H1 (cell line): ENCODE data around the gene C2CD4B. TPM values are rescaled to one million over a fixed set of nuclear protein-coding genes. Genes with fewer than 3 reads are reported as not detected.

Experiments used
- CTCF ChIA-PET: fragments of 300-600 bp; sonication (Branson Sonifier 250); formaldehyde crosslinking; loops from one replicate; lab custom pipeline; 2021; ENCODE audit not compliant: partially characterized antibody; lab: Charles Lee
- POLR2A ChIA-PET: fragments of 300-600 bp; sonication (Branson Sonifier 250); formaldehyde crosslinking; loops from one replicate; lab custom pipeline; 2021; ENCODE audit warnings: inconsistent platforms; ENCODE audit not compliant: partially characterized antibody; lab: Charles Lee
- DNase-seq, 2 experiments: peaks; one replicate each; pipeline versions ENCODE4 v3.0.0 to v3.0.0-alpha.2; 2010 to 2022; ENCODE audit warnings: low spot score in 2 of 2, low read depth in 1 of 2, mixed read lengths in 1 of 2
- FAIRE-seq: peaks from 2 replicates; lab custom pipeline; 2011; peaks lifted over from hg19 to GRCh38; lab: Jason Lieb, UNC
- H2AFZ ChIP-seq: 2 replicates; pipeline ENCODE4 v1.8.1; 2012; ENCODE audit warnings: low read length, inconsistent platforms
- H2AK5ac ChIP-seq: 2 replicates; pipeline ENCODE4 v1.6.1; 2013; ENCODE audit warnings: low read depth, low read length
- H2BK120ac ChIP-seq: replicated peaks from 2 replicates; pipeline ENCODE3; 2013; ENCODE audit warnings: low read depth, low read length, inconsistent platforms
- H2BK12ac ChIP-seq: 2 replicates; pipeline ENCODE4 v1.6.1; 2013; ENCODE audit warnings: low read depth, low read length
- H2BK15ac ChIP-seq: 2 replicates; pipeline ENCODE4 v1.6.1; 2013; ENCODE audit warnings: low read length
- H2BK20ac ChIP-seq: 2 replicates; pipeline ENCODE4 v1.6.1; 2013; ENCODE audit warnings: low read length
- H2BK5ac ChIP-seq: 2 replicates; pipeline ENCODE4 v1.6.1; 2013; ENCODE audit warnings: low read depth, low read length
- H3K14ac ChIP-seq: 2 replicates; pipeline ENCODE4 v1.6.1; 2013; ENCODE audit warnings: inconsistent platforms; ENCODE audit not compliant: insufficient read length
- H3K18ac ChIP-seq: 2 replicates; pipeline ENCODE4 v1.6.1; 2013; ENCODE audit warnings: low read length; ENCODE audit errors: extremely low read depth
- H3K23ac ChIP-seq: 2 replicates; pipeline ENCODE4 v1.6.1; 2013; ENCODE audit warnings: inconsistent platforms; ENCODE audit not compliant: insufficient read length
- H3K23me2 ChIP-seq: 2 replicates; pipeline ENCODE4 v1.6.1; 2013; ENCODE audit warnings: low read depth, low read length
- H3K27ac ChIP-seq: 2 replicates; pipeline ENCODE4 v1.6.1; 2011; ENCODE audit warnings: low read depth, low read length, inconsistent platforms
- H3K27me3 ChIP-seq, 4 experiments: replicated peaks in 1 of 4; 1 replicate in 1 of 4; 2 replicates in 3 of 4; pipeline versions ENCODE4 v1.6.1 to v1.8.1; 2011 to 2013; ENCODE audit warnings: low read length in 3 of 4, mild to moderate bottlenecking in 3 of 4, inconsistent platforms in 2 of 4, mixed read lengths in 2 of 4, moderate library complexity in 1 of 4; ENCODE audit not compliant: control insufficient read depth in 3 of 4, insufficient read depth in 3 of 4; ENCODE audit errors: extremely low read depth in 1 of 4
- H3K36me3 ChIP-seq, 4 experiments: 2 replicates each; pipeline versions ENCODE4 v1.6.1 to v1.8.1; 2011 to 2013; ENCODE audit warnings: mild to moderate bottlenecking in 4 of 4, low read length in 3 of 4, moderate library complexity in 2 of 4, control low read depth in 1 of 4, inconsistent platforms in 1 of 4; ENCODE audit not compliant: insufficient read depth in 4 of 4, control insufficient read depth in 2 of 4
- H3K4ac ChIP-seq: replicated peaks from 2 replicates; pipeline ENCODE3; 2013; ENCODE audit warnings: low read length, low read depth, mixed read lengths, inconsistent platforms; ENCODE audit not compliant: insufficient read length
- H3K4me1 ChIP-seq, 4 experiments: replicated peaks in 1 of 4; 1 replicate in 1 of 4; 2 replicates in 3 of 4; pipeline versions ENCODE4 v1.6.1 to v1.8.1; 2011 to 2013; ENCODE audit warnings: low read length in 3 of 4, inconsistent platforms in 2 of 4, mixed read lengths in 1 of 4; ENCODE audit not compliant: insufficient read depth in 4 of 4, control insufficient read depth in 3 of 4
- H3K4me2 ChIP-seq, 2 experiments: 2 replicates each; pipeline versions ENCODE4 v1.6.1 to v1.8.1; 2011 to 2013; ENCODE audit warnings: low read depth in 2 of 2, low read length in 2 of 2, control low read depth in 1 of 2, inconsistent platforms in 1 of 2, mild to moderate bottlenecking in 1 of 2; ENCODE audit not compliant: insufficient read depth in 1 of 2
- H3K4me3 ChIP-seq, 4 experiments: fragments of 200-600, 300-600 bp in 1 of 4; sonication (generic), shearing (Covaris generic), sonication (Bioruptor Twin) in 1 of 4; 2 replicates each; pipeline versions ENCODE4 v1.5.1 to v1.8.1; 2011 to 2016; ENCODE audit warnings: low read length in 4 of 4, low read depth in 3 of 4, control low read depth in 2 of 4, inconsistent platforms in 2 of 4, mild to moderate bottlenecking in 2 of 4, mixed read lengths in 1 of 4, moderate library complexity in 1 of 4; ENCODE audit not compliant: insufficient read depth in 2 of 4; ENCODE audit errors: extremely low read depth in 1 of 4
- H3K56ac ChIP-seq: replicated peaks from 2 replicates; pipeline ENCODE3; 2013; ENCODE audit warnings: low read depth, mild to moderate bottlenecking, mixed read lengths, low read length, inconsistent platforms; ENCODE audit not compliant: insufficient read length
- H3K79me1 ChIP-seq: 2 replicates; pipeline ENCODE4 v1.6.1; 2013; ENCODE audit warnings: low read depth, low read length, control low read depth
- H3K79me2 ChIP-seq, 2 experiments: 2 replicates each; pipeline versions ENCODE4 v1.6.1 to v1.8.1; 2012 to 2013; ENCODE audit warnings: low read length in 2 of 2, mild to moderate bottlenecking in 2 of 2, inconsistent platforms in 1 of 2; ENCODE audit not compliant: insufficient read depth in 2 of 2, control insufficient read depth in 1 of 2
- H3K9ac ChIP-seq, 4 experiments: replicated peaks in 1 of 4; 1 replicate in 1 of 4; 2 replicates in 3 of 4; pipeline versions ENCODE4 v1.6.1 to v1.8.1; 2011 to 2013; ENCODE audit warnings: low read depth in 3 of 4, low read length in 3 of 4, control low read depth in 2 of 4, mild to moderate bottlenecking in 2 of 4, moderate library complexity in 2 of 4, inconsistent platforms in 1 of 4; ENCODE audit errors: extremely low read depth in 1 of 4
- H3K9me3 ChIP-seq, 2 experiments: 2 replicates each; pipeline versions ENCODE4 v1.6.1 to v1.8.1; 2012 to 2013; ENCODE audit warnings: mild to moderate bottlenecking in 2 of 2, moderate library complexity in 2 of 2, control low read depth in 1 of 2, inconsistent platforms in 1 of 2, low read depth in 1 of 2, low read length in 1 of 2, mixed read lengths in 1 of 2; ENCODE audit not compliant: insufficient read depth in 2 of 2
- H4K20me1 ChIP-seq, 2 experiments: replicated peaks in 1 of 2; 2 replicates each; pipeline versions ENCODE3 to v1.8.1; 2011 to 2013; ENCODE audit warnings: inconsistent platforms in 2 of 2, low read length in 2 of 2, mild to moderate bottlenecking in 1 of 2; ENCODE audit not compliant: insufficient read depth in 2 of 2, control insufficient read depth in 1 of 2
- H4K5ac ChIP-seq: 2 replicates; pipeline ENCODE4 v1.6.1; 2013; ENCODE audit warnings: low read length, low read depth, mixed read lengths, inconsistent platforms; ENCODE audit not compliant: insufficient read length
- H4K8ac ChIP-seq: 2 replicates; pipeline ENCODE4 v1.8.0; 2013; ENCODE audit warnings: mild to moderate bottlenecking, moderate library complexity, low read length, inconsistent platforms; ENCODE audit not compliant: insufficient read depth; ENCODE audit errors: extremely low read depth
- H4K91ac ChIP-seq: replicated peaks from 2 replicates; pipeline ENCODE3; 2013; ENCODE audit warnings: low read length, mixed read lengths, inconsistent platforms; ENCODE audit not compliant: insufficient read length
- BRCA1 ChIP-seq: IDR thresholded peaks from 2 replicates; pipeline ENCODE4 v1.6.1; 2012; ENCODE audit warnings: low read depth, low read length, improper control_type of control experiment
- CEBPB ChIP-seq: IDR thresholded peaks from 2 replicates; pipeline ENCODE4 v1.6.1; 2012; ENCODE audit warnings: low read depth, low read length
- CTBP2 ChIP-seq: IDR thresholded peaks from 2 replicates; pipeline ENCODE4 v1.7.0; 2011; ENCODE audit warnings: borderline replicate concordance, mild to moderate bottlenecking, moderate library complexity, mixed read lengths, low read length; ENCODE audit not compliant: insufficient read depth, insufficient read length
- EGR1 ChIP-seq: IDR thresholded peaks from 2 replicates; pipeline ENCODE4 v1.6.1; 2011; ENCODE audit warnings: low read depth, low read length, borderline replicate concordance
- FOSL1 ChIP-seq: IDR thresholded peaks from 2 replicates; pipeline ENCODE4 v1.6.1; 2011; ENCODE audit warnings: mild to moderate bottlenecking, low read depth, low read length, moderate library complexity; ENCODE audit not compliant: insufficient read depth
- GABPA ChIP-seq: IDR thresholded peaks from 2 replicates; pipeline ENCODE4 v1.6.1; 2011; ENCODE audit warnings: mild to moderate bottlenecking, low read length, moderate library complexity, borderline replicate concordance; ENCODE audit not compliant: insufficient read depth
- JUND ChIP-seq: IDR thresholded peaks from 2 replicates; pipeline ENCODE4 v1.6.1; 2011; ENCODE audit warnings: mild to moderate bottlenecking, improper control_type of control experiment, low read length
- POLR2AphosphoS5 ChIP-seq: IDR thresholded peaks from 2 replicates; pipeline ENCODE4 v1.6.1; 2011; ENCODE audit warnings: low read depth, low read length
- RBBP5 ChIP-seq: IDR thresholded peaks from 2 replicates; pipeline ENCODE4 v1.7.1; 2012; ENCODE audit warnings: low read depth, mild to moderate bottlenecking, inconsistent platforms, low read length, moderate library complexity, borderline replicate concordance
- SAP30 ChIP-seq: fragments of 300-600 bp; sonication (generic); IDR thresholded peaks from 2 replicates; pipeline ENCODE4 v1.7.1; 2012; ENCODE audit warnings: low read length, moderate library complexity, mild to moderate bottlenecking, inconsistent platforms; ENCODE audit not compliant: insufficient read depth, insufficient replicate concordance
- SRF ChIP-seq: IDR thresholded peaks from 2 replicates; pipeline ENCODE4 v1.6.1; 2011; ENCODE audit warnings: mild to moderate bottlenecking, low read depth, low read length, moderate library complexity
- SUZ12 ChIP-seq: fragments of 200-600 bp; sonication (generic); IDR thresholded peaks from 2 replicates; pipeline ENCODE4 v1.6.1; 2012; ENCODE audit warnings: mild to moderate bottlenecking, inconsistent platforms, low read length, moderate library complexity, mixed read lengths
- TAF1 ChIP-seq: IDR thresholded peaks from 2 replicates; pipeline ENCODE4 v1.6.1; 2011; ENCODE audit warnings: mild to moderate bottlenecking, low read depth, low read length
- YY1 ChIP-seq: IDR thresholded peaks from 2 replicates; pipeline ENCODE4 v1.6.1; 2011; ENCODE audit warnings: low read depth, mild to moderate bottlenecking, low read length
- WGBS, 2 experiments: shearing (Covaris generic) in 1 of 2; methylation state at CpG; one replicate each; pipeline versions ENCODE4 v1.1.6 to v1.1.7; 2013 to 2015; ENCODE audit warnings: low lambda C conversion rate in 2 of 2, mixed read lengths in 2 of 2, inconsistent platforms in 1 of 2, low coverage in 1 of 2, missing lambda C conversion rate in 1 of 2; ENCODE audit not compliant: insufficient replicate concordance in 2 of 2, insufficient coverage in 1 of 2, insufficient read length in 1 of 2; ENCODE audit errors: extremely low coverage in 1 of 2, missing lambda C conversion rate in 1 of 2; 5-methylcytosine and 5-hydroxymethylcytosine counted together
- polyA plus RNA-seq, 7 experiments: library from polyadenylated mRNA; depleted of rRNA in 3 of 7; stranded (reverse) in 5 of 7; unstranded in 2 of 7; fragments of >200 nt in 5 of 7; fragments of 200-250 nt in 2 of 7; gene quantifications; 1 replicate in 5 of 7; 2 replicates in 1 of 7; 4 replicates in 1 of 7; pipeline versions ENCODE4 v1.2.1 to v1.2.3, GENCODE V29; 2011 to 2013; ENCODE audit warnings: missing spikeins in 2 of 7, mixed read lengths in 2 of 7
- total RNA-seq: library from RNA; stranded (reverse); fragmentation: NEBNext Ultra II Directional; extraction: Animal tissue kit (Norgen Biotek cat#: 25700); gene quantifications from 2 replicates; pipeline ENCODE4 v1.2.1, GENCODE V29; 2021
- TF ChIP-seq, protein P1 (sequence below): IDR thresholded peaks from 2 replicates; pipeline ENCODE4 v1.6.1; 2011; ENCODE audit warnings: low read depth, mild to moderate bottlenecking, low read length; ENCODE audit not compliant: insufficient read depth

The C2CD4B gene
- total and polyA plus RNA-seq, 2 of the 8 experiments (the other 6 are each of a cell fraction or from before 2014, with no cell fraction given) = 0.12 to 0.73 TPM

DNA sequence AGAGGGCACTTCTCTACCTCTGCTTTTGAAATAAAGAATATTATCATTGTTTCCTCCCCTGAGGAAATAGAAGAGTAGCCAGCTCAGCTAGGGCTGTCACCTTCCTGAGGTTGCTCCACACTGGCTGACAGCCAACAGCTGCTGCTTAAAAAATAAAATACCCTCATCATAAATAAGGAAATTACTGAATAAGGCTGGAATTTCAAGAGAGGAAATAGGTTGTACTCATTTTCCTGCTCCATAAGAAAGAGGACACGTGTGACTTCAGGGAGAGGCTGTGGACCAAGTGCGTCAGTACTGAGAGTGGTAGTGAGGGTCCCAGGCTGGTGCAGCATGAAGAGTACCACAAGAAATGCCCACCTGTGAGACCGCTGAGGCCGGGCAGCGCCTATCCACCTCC, 8.1 kb upstream of the C2CD4B start:
- Histone ChIP-seq H2BK12ac (no peak overlapping the region), H3K79me2 (no peaks in the 10 kb centered on the region), H3K4me2 (no peak overlapping the region), H3K14ac (no peak overlapping the region), H4K5ac (no peak overlapping the region), H3K27me3 (no peaks in the 10 kb centered on the region), H3K4ac (no peak overlapping the region), H3K18ac (no peak overlapping the region), H3K9me3 (no peaks in the 10 kb centered on the region), H3K4me1 (peaks cover 0 to 2% (median 0%) of the 10 kb centered on the region in 4 experiments; a peak in 1 of 7 replicates), H3K79me1 (no peaks in the 10 kb centered on the region; the same call in 1 of the 2 replicates), H2BK20ac (no peak overlapping the region), H3K9ac (no peak overlapping the region), H2BK15ac (no peak overlapping the region), H2BK5ac (no peak overlapping the region), H2BK120ac (no peak overlapping the region), H3K23me2 (no peaks in the 10 kb centered on the region), H3K23ac (no peak overlapping the region), H3K56ac (no peak overlapping the region), H3K36me3 (no peaks in the 10 kb centered on the region), H3K4me3 (no peak overlapping the region), H4K20me1 (no peaks in the 10 kb centered on the region), H4K91ac (no peak overlapping the region), H3K27ac (no peak overlapping the region), H4K8ac (no peak overlapping the region; the same call in 1 of the 2 replicates), H2AFZ (no peak overlapping the region), H2AK5ac (no peak overlapping the region)
- POLR2A ChIA-PET = no interaction called here
- FAIRE-seq (no peak), DNase-seq (no peak)
- 91% methylated on average over 5 of the region's 5 CpGs; no CpG with 5 or more reads in 1 of the 2 experiments for WGBS, 2 experiments
- CTCF ChIA-PET = no interaction called here
- TF ChIP-seq EGR1 (no peak), RBBP5 (no peak), SUZ12 (no peak), TAF1 (no peak), SAP30 (no peak), POLR2AphosphoS5 (no peak), CEBPB (no peak), YY1 (no peak), GABPA (no peak), FOSL1 (no peak), CTBP2 (no peak), SRF (no peak), JUND (no peak), BRCA1 (no peak)
- TF ChIP-seq, protein P1, sequence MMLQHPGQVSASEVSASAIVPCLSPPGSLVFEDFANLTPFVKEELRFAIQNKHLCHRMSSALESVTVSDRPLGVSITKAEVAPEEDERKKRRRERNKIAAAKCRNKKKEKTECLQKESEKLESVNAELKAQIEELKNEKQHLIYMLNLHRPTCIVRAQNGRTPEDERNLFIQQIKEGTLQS = no peak
